CD4-positive, alpha-beta T cell (primary cell): ENCODE results near the gene RET. TPM values are rescaled to one million over a fixed set of nuclear protein-coding genes. Genes with fewer than 3 reads are reported as not detected.
A peak's percentile ranks its signal among the peaks of the same experiment; 100 is the strongest.
"Not testable (repeated sequence)": the region's sequence is repeated elsewhere in the genome, so short reads cannot be mapped to it uniquely, and the experiment has no call there.

Experiments used
- ATAC-seq: fragments of 200-7000 bp; cut with Tn5 transposase; one replicate; pipeline ENCODE4 v1.10.0; 2022; ENCODE audit warnings: mild to moderate bottlenecking; ENCODE audit not compliant: poor library complexity
- CTCF ChIA-PET: fragments of 350-600 bp; sonication (Branson Sonifier 250); formaldehyde crosslinking; loops from one replicate; lab custom pipeline; 2021; ENCODE audit warnings: antibody characterized with exemption, inconsistent platforms; lab: Charles Lee
- POLR2A ChIA-PET: fragments of 350-600 bp; sonication (Branson Sonifier 250); formaldehyde crosslinking; loops from one replicate; lab custom pipeline; 2021; ENCODE audit warnings: antibody characterized with exemption, inconsistent platforms; lab: Charles Lee
- DNase-seq, 14 experiments: peaks; one replicate each; pipeline ENCODE4 v3.0.0-alpha.2; 2013 to 2020; ENCODE audit warnings: mixed read lengths in 2 of 14
- H3K27ac ChIP-seq, 2 donors: one replicate each; pipeline versions ENCODE4 v1.5.1 to v1.7.0; 2013; ENCODE audit warnings: low read length in 2 of 2, low read depth in 1 of 2, mild to moderate bottlenecking in 1 of 2
- H3K27me3 ChIP-seq, 2 experiments: 1 replicate in 1 of 2; 2 replicates in 1 of 2; pipeline versions ENCODE4 v1.6.1 to v1.7.0; 2013; ENCODE audit warnings: low read length in 2 of 2, control low read depth in 1 of 2, mild to moderate bottlenecking in 1 of 2, moderate library complexity in 1 of 2; ENCODE audit not compliant: insufficient read depth in 2 of 2, control insufficient read depth in 1 of 2
- H3K36me3 ChIP-seq: one replicate; pipeline ENCODE4 v1.6.1; 2013; ENCODE audit warnings: low read length, control low read depth; ENCODE audit not compliant: insufficient read depth
- H3K4me1 ChIP-seq: one replicate; pipeline ENCODE4 v1.6.1; 2013; ENCODE audit warnings: low read length, control low read depth; ENCODE audit not compliant: insufficient read depth
- H3K4me3 ChIP-seq: one replicate; pipeline ENCODE4 v1.5.1; 2013; ENCODE audit warnings: mild to moderate bottlenecking, low read length, moderate library complexity
- H3K9me3 ChIP-seq, 2 experiments: 1 replicate in 1 of 2; 2 replicates in 1 of 2; pipeline versions ENCODE4 v1.6.1 to v1.7.0; 2013; ENCODE audit warnings: low read length in 2 of 2, mild to moderate bottlenecking in 2 of 2, control low read depth in 1 of 2, moderate library complexity in 1 of 2; ENCODE audit not compliant: control insufficient read depth in 1 of 2, insufficient read depth in 1 of 2
- H3K27ac Mint-ChIP-seq: one replicate; pipeline ENCODE4 v1.8.0; 2020; ENCODE audit warnings: mixed read lengths
- H3K27me3 Mint-ChIP-seq: one replicate; pipeline ENCODE4 v1.8.0; 2021; ENCODE audit warnings: mixed read lengths
- H3K36me3 Mint-ChIP-seq: one replicate; pipeline ENCODE4 v1.8.0; 2021; ENCODE audit warnings: low read depth, mixed read lengths
- H3K4me1 Mint-ChIP-seq: one replicate; pipeline ENCODE4 v1.8.0; 2021; ENCODE audit warnings: low read depth, mixed read lengths
- H3K4me3 Mint-ChIP-seq: one replicate; pipeline ENCODE4 v1.8.0; 2020; ENCODE audit warnings: mild to moderate bottlenecking, mixed read lengths
- H3K9me3 Mint-ChIP-seq: one replicate; pipeline ENCODE4 v1.8.0; 2020; ENCODE audit warnings: mixed read lengths
- intact Hi-C, 2 experiments: fragments of 100-400 bp; cut with DNase I in 1 of 2; cut with micrococcal nuclease in 1 of 2; formaldehyde crosslinking; loops; one replicate each; pipeline versions ENCODE4 v1.15.1 to v1.9.0; 2023 to 2025; cut with DNase I, micrococcal nuclease
- total RNA-seq, 174 experiments: library from RNA in 2 of 174; stranded (reverse) in 2 of 174; gene quantifications; one replicate each; pipeline ENCODE4 v1.2.3 and lab custom pipeline; 2021 to 2026
- TF ChIP-seq, protein P1 (sequence below): fragments of 200-600 bp; IDR thresholded peaks from one replicate; pipeline ENCODE4 v1.8.0; 2022; ENCODE audit warnings: antibody characterized with exemption, mild to moderate bottlenecking

The RET gene
- total RNA-seq, 2 experiments from 2014 or later = not detected

DNA sequence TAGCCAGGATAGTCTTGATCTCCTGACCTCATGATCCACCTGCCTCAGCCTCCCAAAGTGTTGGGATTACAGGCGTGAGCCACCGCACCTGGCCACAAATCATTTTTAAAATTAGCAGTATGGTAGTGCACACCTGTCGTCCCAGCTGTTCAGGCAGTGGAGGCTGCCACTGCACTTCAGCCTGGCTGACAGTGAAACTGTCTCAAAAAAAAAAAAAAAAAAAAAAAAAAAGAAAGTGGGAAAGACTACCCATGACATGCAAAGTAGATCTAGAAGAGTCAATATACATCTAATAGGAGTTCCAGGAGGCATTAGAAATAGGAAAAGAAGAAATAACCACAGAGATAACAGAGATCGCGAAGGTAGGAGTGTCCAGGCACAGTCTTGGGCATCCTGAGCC, 64.6 kb downstream of the RET start:
- no peaks in the 10 kb centered on the region for H3K27me3 Mint-ChIP-seq
- H3K4me3 Mint-ChIP-seq = peak overlapping the region; percentile 46
- Histone ChIP-seq H3K4me3 (no peak overlapping the region), H3K36me3 (no peaks in the 10 kb centered on the region), H3K27ac (no peak overlapping the region), H3K27me3 (no peaks in the 10 kb centered on the region), H3K9me3 (no peaks in the 10 kb centered on the region), H3K4me1 (peaks cover 38% of the 10 kb centered on the region)
- no peak for DNase-seq
- H3K27ac Mint-ChIP-seq = peak overlapping the region; percentile 39
- H3K36me3 Mint-ChIP-seq = peaks cover 22% of the 10 kb centered on the region
- peaks cover 72% of the 10 kb centered on the region for H3K4me1 Mint-ChIP-seq
- CTCF ChIA-PET = interaction anchor here (1.4 kb wide), 1 partner anchor 13 kb away, joined by 4 read pairs; no protein-coding TSS in a partner anchor
- no peak for ATAC-seq
- intact Hi-C loops = loop anchor here in 1 of 2 experiments (5.0 kb wide), 1 partner anchor 36 kb away; no protein-coding TSS in a partner anchor
- TF ChIP-seq, protein P1, sequence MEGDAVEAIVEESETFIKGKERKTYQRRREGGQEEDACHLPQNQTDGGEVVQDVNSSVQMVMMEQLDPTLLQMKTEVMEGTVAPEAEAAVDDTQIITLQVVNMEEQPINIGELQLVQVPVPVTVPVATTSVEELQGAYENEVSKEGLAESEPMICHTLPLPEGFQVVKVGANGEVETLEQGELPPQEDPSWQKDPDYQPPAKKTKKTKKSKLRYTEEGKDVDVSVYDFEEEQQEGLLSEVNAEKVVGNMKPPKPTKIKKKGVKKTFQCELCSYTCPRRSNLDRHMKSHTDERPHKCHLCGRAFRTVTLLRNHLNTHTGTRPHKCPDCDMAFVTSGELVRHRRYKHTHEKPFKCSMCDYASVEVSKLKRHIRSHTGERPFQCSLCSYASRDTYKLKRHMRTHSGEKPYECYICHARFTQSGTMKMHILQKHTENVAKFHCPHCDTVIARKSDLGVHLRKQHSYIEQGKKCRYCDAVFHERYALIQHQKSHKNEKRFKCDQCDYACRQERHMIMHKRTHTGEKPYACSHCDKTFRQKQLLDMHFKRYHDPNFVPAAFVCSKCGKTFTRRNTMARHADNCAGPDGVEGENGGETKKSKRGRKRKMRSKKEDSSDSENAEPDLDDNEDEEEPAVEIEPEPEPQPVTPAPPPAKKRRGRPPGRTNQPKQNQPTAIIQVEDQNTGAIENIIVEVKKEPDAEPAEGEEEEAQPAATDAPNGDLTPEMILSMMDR = no peak
- POLR2A ChIA-PET = interaction anchor here (0.6 to 1.2 kb wide), 2 partner anchors 9 to 10 kb away, joined by 3 read pairs; no protein-coding TSS in a partner anchor
- no peaks in the 10 kb centered on the region for H3K9me3 Mint-ChIP-seq

GRCh38 chr10:43145311-43145710, 68.4 kb downstream of the RET start:
- ChIA-PET CTCF (interaction anchor here (1.0 kb wide), 1 partner anchor 25 kb away, joined by 3 read pairs; no protein-coding TSS in a partner anchor), POLR2A (no interaction called here)
- Histone ChIP-seq H3K27me3 (no peaks in the 10 kb centered on the region), H3K27ac (no peak overlapping the region), H3K4me1 (peaks cover 20% of the 10 kb centered on the region), H3K9me3 (peaks cover 0 to 6% of the 10 kb centered on the region in 2 experiments), H3K36me3 (no peaks in the 10 kb centered on the region), H3K4me3 (no peak overlapping the region)
- Mint-ChIP-seq H3K36me3 (peaks cover 37% of the 10 kb centered on the region), H3K9me3 (peaks cover 2% of the 10 kb centered on the region), H3K27ac (peak overlapping the region; percentile 63), H3K27me3 (no peaks in the 10 kb centered on the region), H3K4me3 (peak overlapping the region; percentile 71), H3K4me1 (peaks cover 83% of the 10 kb centered on the region)
- ATAC-seq = no peak
- intact Hi-C loops = no loop called here
- DNase-seq = peak in 2 of 14 experiments; percentile 31 to 34
- TF ChIP-seq, protein P1 = no peak

DNA sequence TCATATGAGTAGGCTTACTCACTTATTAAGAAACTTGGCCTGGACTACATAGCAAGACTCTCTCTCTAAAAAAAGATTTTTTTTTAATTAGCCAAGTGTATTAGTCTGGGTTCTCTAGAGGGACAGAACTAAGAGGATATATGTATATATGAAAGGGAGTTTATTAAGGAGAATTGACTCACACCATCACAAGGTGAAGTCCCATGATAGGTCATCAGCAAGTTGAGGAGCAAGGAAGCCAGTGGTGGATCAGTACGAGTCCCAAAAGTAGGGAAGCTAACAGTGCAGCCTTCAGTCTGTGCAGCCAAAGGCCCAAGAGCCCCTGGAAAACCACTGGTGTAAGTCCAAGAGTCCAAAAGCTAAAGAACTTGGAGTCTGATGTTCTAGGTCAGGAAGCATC, 69.1 kb downstream of the RET start:
- H3K9me3 Mint-ChIP-seq, H3K4me3 Mint-ChIP-seq, H3K9me3 ChIP-seq, intact Hi-C loops, H3K36me3 ChIP-seq, ATAC-seq, H3K27ac ChIP-seq, H3K4me3 ChIP-seq, H3K27me3 Mint-ChIP-seq, H3K27me3 ChIP-seq: not testable (repeated sequence)
- ChIA-PET CTCF (interaction anchor here (1.0 kb wide), 1 partner anchor 24 kb away, joined by 3 read pairs; no protein-coding TSS in a partner anchor), POLR2A (interaction anchor here (0.7 to 1.1 kb wide), 2 partner anchors 8 to 9 kb away, joined by 3 to 4 read pairs; partner anchors contain the start of gene CSGALNACT2)
- peaks cover 18% of the 10 kb centered on the region for H3K4me1 ChIP-seq
- Mint-ChIP-seq H3K4me1 (peaks cover 83% of the 10 kb centered on the region), H3K36me3 (peaks cover 38% of the 10 kb centered on the region), H3K27ac (peak overlapping the region; percentile 63)
- peak in 1 of 14 experiments; percentile 31 for DNase-seq
